ENCODE results near the gene SLC34A1. TPM values are rescaled to one million over a fixed set of nuclear protein-coding genes. Genes with fewer than 3 reads are reported as not detected.

The SLC34A1 gene
- total and polyA plus RNA-seq, 2 donors from 2014 or later = 0.91 to 211 TPM

DNA sequence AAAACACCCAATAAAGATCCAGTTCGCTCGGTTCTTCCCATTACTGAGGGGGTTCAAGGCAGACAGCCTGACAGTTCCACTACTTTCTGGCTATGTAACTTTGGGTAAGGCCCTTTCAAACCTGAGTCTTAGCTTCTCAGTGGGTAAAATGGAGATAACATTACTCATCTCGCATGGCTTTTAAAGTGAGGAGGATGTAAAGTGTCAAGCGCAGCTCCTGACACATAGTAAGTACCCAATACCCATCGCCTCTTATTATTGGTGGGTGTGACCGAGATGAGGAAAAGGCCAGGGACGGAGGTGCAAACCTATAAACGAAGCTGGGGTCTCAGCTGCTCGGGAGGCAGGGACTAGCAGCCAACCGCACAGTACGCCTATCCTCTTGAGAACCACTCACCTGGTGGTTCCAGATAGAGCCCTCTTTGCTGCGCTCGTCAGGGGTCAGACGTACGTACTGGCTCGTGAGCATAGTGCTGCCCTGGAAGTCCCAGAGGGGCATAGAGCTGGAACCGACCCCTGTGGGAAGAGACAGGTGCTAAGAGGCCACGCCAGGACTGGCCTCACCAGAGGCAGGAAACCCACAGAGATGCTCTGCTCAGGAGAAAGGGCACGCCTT lies 33.4 kb upstream of the SLC34A1 start:
- peak overlapping the region; percentile 85 to 100 (median 99) for H3K4me3 ChIP-seq (ENCODE audit: low read length in 3 of 3)
- peaks cover 0 to 7% (median 5%) of the 10 kb centered on the region in 3 donors for H3K36me3 ChIP-seq (ENCODE audit: control insufficient read depth in 2 of 3, insufficient read depth in 3 of 3, low read length in 3 of 3)
- peak overlapping the region; percentile 88 to 100 (median 94) for H3K9ac ChIP-seq (ENCODE audit: low read length in 3 of 3)
- peak overlapping the region; percentile 90 to 96 for H3K27ac ChIP-seq (ENCODE audit: low read depth in 2 of 2, low read length in 2 of 2)
- TF ChIP-seq, protein P1, sequence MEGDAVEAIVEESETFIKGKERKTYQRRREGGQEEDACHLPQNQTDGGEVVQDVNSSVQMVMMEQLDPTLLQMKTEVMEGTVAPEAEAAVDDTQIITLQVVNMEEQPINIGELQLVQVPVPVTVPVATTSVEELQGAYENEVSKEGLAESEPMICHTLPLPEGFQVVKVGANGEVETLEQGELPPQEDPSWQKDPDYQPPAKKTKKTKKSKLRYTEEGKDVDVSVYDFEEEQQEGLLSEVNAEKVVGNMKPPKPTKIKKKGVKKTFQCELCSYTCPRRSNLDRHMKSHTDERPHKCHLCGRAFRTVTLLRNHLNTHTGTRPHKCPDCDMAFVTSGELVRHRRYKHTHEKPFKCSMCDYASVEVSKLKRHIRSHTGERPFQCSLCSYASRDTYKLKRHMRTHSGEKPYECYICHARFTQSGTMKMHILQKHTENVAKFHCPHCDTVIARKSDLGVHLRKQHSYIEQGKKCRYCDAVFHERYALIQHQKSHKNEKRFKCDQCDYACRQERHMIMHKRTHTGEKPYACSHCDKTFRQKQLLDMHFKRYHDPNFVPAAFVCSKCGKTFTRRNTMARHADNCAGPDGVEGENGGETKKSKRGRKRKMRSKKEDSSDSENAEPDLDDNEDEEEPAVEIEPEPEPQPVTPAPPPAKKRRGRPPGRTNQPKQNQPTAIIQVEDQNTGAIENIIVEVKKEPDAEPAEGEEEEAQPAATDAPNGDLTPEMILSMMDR (IDR thresholded peaks at IDR 0.05; ENCODE audit: borderline replicate concordance, extremely low read depth, insufficient read depth) = no peak
- DNase-seq (no peak), FAIRE-seq (no peak)
- H3K27me3 ChIP-seq (ENCODE audit: control insufficient read depth, insufficient read depth, low read length) = no peaks in the 10 kb centered on the region
- no peaks in the 10 kb centered on the region for H3K9me3 ChIP-seq (ENCODE audit: control insufficient read depth in 2 of 3, insufficient read depth in 1 of 3, low read length in 3 of 3)
- peaks cover 4 to 19% (median 13%) of the 10 kb centered on the region in 3 donors for H3K4me1 ChIP-seq (ENCODE audit: control insufficient read depth in 2 of 3, insufficient read depth in 2 of 3, low read depth in 1 of 3, low read length in 3 of 3)
- intact Hi-C loops (cut with DNase I) = no loop called here

DNA sequence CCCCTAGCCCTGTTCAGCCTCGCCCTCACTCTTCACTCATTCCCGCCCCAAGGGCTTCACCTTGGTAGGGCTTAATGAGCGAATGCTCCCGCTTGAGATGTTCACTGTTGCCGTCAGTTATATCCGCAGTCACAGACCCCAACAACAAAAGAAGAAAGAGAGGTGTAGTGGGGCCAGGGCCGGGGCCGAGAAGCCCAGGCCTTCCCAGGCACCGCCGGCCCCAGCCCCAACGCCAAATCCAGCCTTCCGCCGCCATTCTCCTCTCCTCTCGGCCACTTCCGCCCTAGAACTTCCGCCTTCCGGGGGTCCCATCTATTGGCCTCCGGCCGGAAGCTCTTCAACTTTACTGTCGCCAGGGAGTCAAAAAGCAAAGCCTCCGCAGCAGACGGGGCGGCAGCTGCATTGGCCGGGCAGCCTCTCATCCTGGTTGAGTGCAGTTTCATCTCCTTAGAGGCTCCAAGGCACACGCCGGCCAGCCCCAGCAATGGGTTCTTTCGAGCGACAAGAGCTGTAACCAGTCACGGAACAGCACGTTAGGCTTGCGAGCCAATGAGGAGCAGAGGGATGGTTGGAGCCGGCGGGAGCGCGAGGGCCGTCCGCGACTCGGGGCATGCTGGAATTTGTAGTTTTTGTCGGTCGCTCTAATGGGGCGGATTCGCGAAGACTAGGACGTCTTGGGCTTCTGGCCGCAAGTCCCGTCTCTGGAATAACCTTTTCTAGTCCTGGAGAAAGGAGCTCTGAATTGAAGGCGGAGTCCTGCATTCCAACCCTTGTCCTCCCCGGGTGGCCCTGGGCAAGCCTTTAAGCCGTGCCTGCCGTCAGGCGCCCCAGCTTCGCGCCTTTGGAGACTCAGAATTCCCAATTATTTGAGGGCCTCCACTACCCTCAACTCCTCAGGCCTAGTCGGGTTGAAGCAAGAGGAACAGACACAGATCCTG lies 32.6 kb upstream of the SLC34A1 start, which contains the start of gene LMAN2:
Gene LMAN2 (minus strand): TSS at position 277 of the 938 bp plus-strand sequence. CDS start 21 bp downstream, at position 256.
- TF ChIP-seq, protein P1 (IDR thresholded peaks at IDR 0.05; ENCODE audit: borderline replicate concordance, extremely low read depth, insufficient read depth) = no peak
- no peak for FAIRE-seq
- no peaks in the 10 kb centered on the region for H3K27me3 ChIP-seq (ENCODE audit: control insufficient read depth, insufficient read depth, low read length)
- intact Hi-C loops (cut with DNase I) = no loop called here
- no peaks in the 10 kb centered on the region for H3K9me3 ChIP-seq (ENCODE audit: control insufficient read depth in 2 of 3, insufficient read depth in 1 of 3, low read length in 3 of 3)
- peaks cover 0 to 7% (median 5%) of the 10 kb centered on the region in 3 donors for H3K36me3 ChIP-seq (ENCODE audit: control insufficient read depth in 2 of 3, insufficient read depth in 3 of 3, low read length in 3 of 3)
- peaks cover 4 to 19% (median 13%) of the 10 kb centered on the region in 3 donors for H3K4me1 ChIP-seq (ENCODE audit: control insufficient read depth in 2 of 3, insufficient read depth in 2 of 3, low read depth in 1 of 3, low read length in 3 of 3)
- DNase-seq = peak; percentile 93 to 99 (median 96)
- H3K9ac ChIP-seq (ENCODE audit: low read length in 3 of 3) = peak within 1 kb of the TSS; percentile 88 to 100 (median 94)
- peak within 1 kb of the TSS; percentile 90 to 96 for H3K27ac ChIP-seq (ENCODE audit: low read depth in 2 of 2, low read length in 2 of 2)
- H3K4me3 ChIP-seq (ENCODE audit: low read length in 3 of 3) = peak within 1 kb of the TSS; percentile 85 to 100 (median 99)

DNA sequence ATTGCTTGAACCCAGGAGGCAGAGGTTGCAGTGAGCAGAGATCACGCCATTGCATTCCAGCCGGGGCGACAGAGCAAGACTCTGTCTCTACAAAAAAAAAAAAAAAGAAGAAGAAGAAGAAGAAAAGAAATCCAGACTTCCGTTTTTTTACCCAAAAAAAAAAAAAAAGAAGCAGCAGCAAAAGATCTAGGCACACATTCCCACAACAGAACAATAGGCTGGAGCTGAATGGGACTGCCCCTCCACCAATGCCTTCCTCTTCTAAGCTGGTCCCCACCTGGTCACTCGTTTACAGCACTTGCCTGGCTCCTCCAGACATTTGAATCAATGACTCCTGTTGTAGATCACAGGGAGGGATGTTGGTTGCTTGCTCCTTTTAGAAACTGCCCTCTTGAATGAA lies 31.1 kb upstream of the SLC34A1 start:
- FAIRE-seq (no peak), DNase-seq (no peak)
- no peaks in the 10 kb centered on the region for H3K36me3 ChIP-seq (ENCODE audit: control insufficient read depth in 2 of 3, insufficient read depth in 3 of 3, low read length in 3 of 3)
- no peak overlapping the region for H3K9ac ChIP-seq (ENCODE audit: low read length in 3 of 3)
- H3K4me1 ChIP-seq (ENCODE audit: control insufficient read depth in 2 of 3, insufficient read depth in 2 of 3, low read depth in 1 of 3, low read length in 3 of 3) = peaks cover 4 to 24% (median 13%) of the 10 kb centered on the region in 3 donors
- TF ChIP-seq, protein P1 (IDR thresholded peaks at IDR 0.05; ENCODE audit: borderline replicate concordance, extremely low read depth, insufficient read depth) = no peak
- no peak overlapping the region for H3K4me3 ChIP-seq (ENCODE audit: low read length in 3 of 3)
- intact Hi-C loops (cut with DNase I) = no loop called here
- H3K27ac ChIP-seq (ENCODE audit: low read depth in 2 of 2, low read length in 2 of 2) = no peak overlapping the region
- H3K9me3 ChIP-seq (ENCODE audit: control insufficient read depth in 2 of 3, insufficient read depth in 1 of 3, low read length in 3 of 3) = no peaks in the 10 kb centered on the region
- H3K27me3 ChIP-seq (ENCODE audit: control insufficient read depth, insufficient read depth, low read length) = no peaks in the 10 kb centered on the region

All from kidney (tissue), 14 donors.